Keratinocyte (primary cell): Measurements from ENCODE around the gene MSANTD3. TPM values are rescaled to one million over a fixed set of nuclear protein-coding genes. Genes with fewer than 3 reads are reported as not detected.

ENCODE experiments used
- DNase-seq: peaks from one replicate; pipeline ENCODE4 v3.0.0-alpha.2; 2011; ENCODE audit warnings: low read depth, missing footprints, low spot score
- FAIRE-seq: peaks from 2 replicates; lab custom pipeline; 2011; peaks lifted over from hg19 to GRCh38; lab: Jason Lieb, UNC
- H2AFZ ChIP-seq: 2 replicates; pipeline ENCODE4 v1.6.0; 2012; ENCODE audit warnings: low read length, control low read depth, inconsistent platforms; ENCODE audit not compliant: control insufficient read depth
- H3K27ac ChIP-seq: 2 replicates; pipeline ENCODE4 v1.5.1; 2011; ENCODE audit warnings: low read length; ENCODE audit not compliant: control insufficient read depth, insufficient read depth
- H3K27me3 ChIP-seq: 3 replicates; pipeline ENCODE4 v1.6.0; 2011; ENCODE audit warnings: low read length; ENCODE audit not compliant: control insufficient read depth, insufficient read depth; ENCODE audit errors: extremely low read depth
- H3K36me3 ChIP-seq, 2 experiments: 2 replicates in 1 of 2; 3 replicates in 1 of 2; pipeline ENCODE4 v1.5.1; 2011; ENCODE audit warnings: low read length in 2 of 2, mild to moderate bottlenecking in 1 of 2; ENCODE audit not compliant: control insufficient read depth in 2 of 2, insufficient read depth in 2 of 2; ENCODE audit errors: extremely low read depth in 1 of 2
- H3K4me1 ChIP-seq: 3 replicates; pipeline ENCODE4 v1.5.1; 2011; ENCODE audit warnings: low read length; ENCODE audit not compliant: control insufficient read depth, insufficient read depth; ENCODE audit errors: extremely low read depth
- H3K4me2 ChIP-seq: 3 replicates; pipeline ENCODE4 v1.6.0; 2011; ENCODE audit warnings: low read depth, low read length; ENCODE audit not compliant: control insufficient read depth, insufficient read depth; ENCODE audit errors: extremely low read depth
- H3K4me3 ChIP-seq, 3 experiments: fragments of 200-600 bp in 1 of 3; sonication (generic) in 1 of 3; 2 replicates in 2 of 3; 3 replicates in 1 of 3; pipeline ENCODE4 v1.5.1; 2011 to 2016; ENCODE audit warnings: low read length in 3 of 3, mild to moderate bottlenecking in 3 of 3, control low read depth in 2 of 3, inconsistent platforms in 1 of 3, low read depth in 1 of 3, mixed read lengths in 1 of 3, mixed run types in 1 of 3, moderate library complexity in 1 of 3; ENCODE audit not compliant: control insufficient read depth in 2 of 3, insufficient read depth in 2 of 3; ENCODE audit errors: extremely low read depth in 1 of 3
- H3K79me2 ChIP-seq: 2 replicates; pipeline ENCODE4 v1.6.0; 2012; ENCODE audit warnings: low read length; ENCODE audit not compliant: control insufficient read depth, insufficient read depth
- H3K9ac ChIP-seq: 3 replicates; pipeline ENCODE4 v1.6.0; 2011; ENCODE audit warnings: low read length; ENCODE audit not compliant: control insufficient read depth, insufficient read depth; ENCODE audit errors: extremely low read depth
- H3K9me1 ChIP-seq: 3 replicates; pipeline ENCODE4 v1.6.0; 2011; ENCODE audit warnings: low read length; ENCODE audit not compliant: control insufficient read depth, insufficient read depth; ENCODE audit errors: extremely low read depth
- H3K9me3 ChIP-seq: 2 replicates; pipeline ENCODE4 v1.5.1; 2012; ENCODE audit warnings: low read depth, low read length; ENCODE audit not compliant: control insufficient read depth
- H4K20me1 ChIP-seq: 3 replicates; pipeline ENCODE4 v1.6.0; 2011; ENCODE audit warnings: low read length; ENCODE audit not compliant: control insufficient read depth, insufficient read depth; ENCODE audit errors: extremely low read depth
- EZH2 ChIP-seq: IDR thresholded peaks from one replicate; pipeline ENCODE4 v1.6.1; 2012; ENCODE audit warnings: inconsistent platforms, mild to moderate bottlenecking, low read length, moderate library complexity
- dilution Hi-C: fragments of 300-500 bp; cut with MboI; formaldehyde crosslinking; loops from one replicate; pipeline ENCODE4 v1.7.0; 2020; ENCODE audit warnings: low sequenced_read_pairs; ENCODE audit not compliant: extremely low pct_ligation_motif_present
- polyA plus RNA-seq, 5 experiments: library from polyadenylated mRNA; depleted of rRNA in 3 of 5; stranded (reverse) in 3 of 5; stranded (forward) in 1 of 5; unstranded in 1 of 5; fragments of >200 nt; gene quantifications; 1 replicate in 1 of 5; 2 replicates in 3 of 5; 3 replicates in 1 of 5; pipeline versions ENCODE4 v1.2.1 to v1.2.3, GENCODE V29; 2011 to 2012; ENCODE audit warnings: missing spikeins in 2 of 5, low read depth in 1 of 5, low replicate concordance in 1 of 5
- TF ChIP-seq, protein P1 (sequence below), 3 experiments: IDR thresholded peaks in 1 of 3; conservative IDR thresholded peaks in 1 of 3; optimal IDR thresholded peaks in 1 of 3; 2 replicates in 2 of 3; 3 replicates in 1 of 3; pipeline versions ENCODE3 to v1.5.1; 2011; ENCODE audit warnings: low read length in 3 of 3, mild to moderate bottlenecking in 3 of 3, moderate library complexity in 2 of 3, control low read depth in 1 of 3, inconsistent platforms in 1 of 3; ENCODE audit not compliant: insufficient read depth in 2 of 3; ENCODE audit errors: extremely low read depth in 1 of 3

Gene MSANTD3
- polyA plus RNA-seq, 1 donor (not counting 4 experiments of a cell fraction or from before 2014, with no cell fraction given), result 50.7 TPM

DNA sequence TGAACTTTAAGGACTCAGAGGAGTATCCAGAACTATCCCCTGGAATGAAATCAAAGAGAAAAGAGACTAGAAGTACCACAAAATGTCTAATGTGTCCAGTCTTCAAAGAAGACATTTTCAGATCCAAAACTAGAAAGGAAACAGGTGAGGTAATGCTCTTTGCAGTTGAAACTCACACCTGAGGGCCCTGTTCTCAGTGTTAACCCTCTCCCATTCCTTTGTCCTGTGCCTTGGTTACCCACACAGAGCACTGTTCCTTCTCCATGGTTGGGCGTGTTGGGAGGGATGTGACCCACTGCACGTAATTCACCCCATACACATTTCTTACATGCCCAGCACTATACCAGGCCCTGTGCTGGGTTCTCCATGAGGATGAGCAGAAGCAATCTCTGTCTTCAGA lies 21.3 kb downstream of the MSANTD3 start:
- H3K4me2 ChIP-seq, result no peak overlapping the region
- FAIRE-seq (no peak), DNase-seq (no peak)
- no peaks in the 10 kb centered on the region for H3K9me3 ChIP-seq
- H3K36me3 ChIP-seq, result peaks cover 20 to 22% of the 10 kb centered on the region in 2 experiments
- H3K9ac ChIP-seq, result no peak overlapping the region
- no peaks in the 10 kb centered on the region for H3K9me1 ChIP-seq
- H3K27me3 ChIP-seq, result no peaks in the 10 kb centered on the region
- H3K4me3 ChIP-seq, result no peak overlapping the region
- H2AFZ ChIP-seq, result no peak overlapping the region
- H4K20me1 ChIP-seq, result no peaks in the 10 kb centered on the region
- peaks cover 44% of the 10 kb centered on the region for H3K79me2 ChIP-seq
- dilution Hi-C loops, result no loop called here
- H3K4me1 ChIP-seq, result no peaks in the 10 kb centered on the region
- H3K27ac ChIP-seq, result no peak overlapping the region
- no peak for TF ChIP-seq EZH2
- TF ChIP-seq, protein P1, sequence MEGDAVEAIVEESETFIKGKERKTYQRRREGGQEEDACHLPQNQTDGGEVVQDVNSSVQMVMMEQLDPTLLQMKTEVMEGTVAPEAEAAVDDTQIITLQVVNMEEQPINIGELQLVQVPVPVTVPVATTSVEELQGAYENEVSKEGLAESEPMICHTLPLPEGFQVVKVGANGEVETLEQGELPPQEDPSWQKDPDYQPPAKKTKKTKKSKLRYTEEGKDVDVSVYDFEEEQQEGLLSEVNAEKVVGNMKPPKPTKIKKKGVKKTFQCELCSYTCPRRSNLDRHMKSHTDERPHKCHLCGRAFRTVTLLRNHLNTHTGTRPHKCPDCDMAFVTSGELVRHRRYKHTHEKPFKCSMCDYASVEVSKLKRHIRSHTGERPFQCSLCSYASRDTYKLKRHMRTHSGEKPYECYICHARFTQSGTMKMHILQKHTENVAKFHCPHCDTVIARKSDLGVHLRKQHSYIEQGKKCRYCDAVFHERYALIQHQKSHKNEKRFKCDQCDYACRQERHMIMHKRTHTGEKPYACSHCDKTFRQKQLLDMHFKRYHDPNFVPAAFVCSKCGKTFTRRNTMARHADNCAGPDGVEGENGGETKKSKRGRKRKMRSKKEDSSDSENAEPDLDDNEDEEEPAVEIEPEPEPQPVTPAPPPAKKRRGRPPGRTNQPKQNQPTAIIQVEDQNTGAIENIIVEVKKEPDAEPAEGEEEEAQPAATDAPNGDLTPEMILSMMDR (optimal IDR thresholded peaks at IDR 0.05 in 1 of 3, IDR thresholded peaks at IDR 0.05 in 1 of 3, conservative IDR thresholded peaks at IDR 0.05 in 1 of 3; ENCODE audit: extremely low read depth in 1 of 3, insufficient read depth in 2 of 3, low read length in 3 of 3), result no peak

DNA sequence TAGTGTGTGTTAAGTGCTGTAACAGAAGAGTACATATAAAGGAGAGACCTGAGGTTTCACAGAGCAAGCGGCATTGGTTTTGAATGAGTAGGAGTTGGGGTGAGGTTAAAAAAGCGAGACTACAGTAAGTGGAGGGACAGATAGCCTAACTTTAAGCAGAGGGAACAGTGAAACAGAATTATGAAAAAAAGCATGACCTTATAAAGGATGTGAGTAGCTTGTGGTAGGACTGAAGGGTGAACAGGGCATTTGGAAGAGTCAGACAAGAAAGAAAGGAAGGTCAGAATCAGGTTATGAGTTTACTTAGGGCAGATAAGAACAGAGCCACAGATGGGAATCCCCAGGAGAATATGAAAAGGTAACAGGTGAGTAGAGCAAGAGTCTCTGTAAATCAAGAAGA lies 22.5 kb downstream of the MSANTD3 start:
- H3K9me3 ChIP-seq, result no peaks in the 10 kb centered on the region
- peaks cover 17 to 22% of the 10 kb centered on the region in 2 experiments for H3K36me3 ChIP-seq
- H3K4me2 ChIP-seq, result no peak overlapping the region
- DNase-seq (no peak), FAIRE-seq (no peak)
- H2AFZ ChIP-seq, result no peak overlapping the region
- H3K4me3 ChIP-seq, result no peak overlapping the region
- H3K9ac ChIP-seq, result no peak overlapping the region
- no peak overlapping the region for H3K27ac ChIP-seq
- H3K9me1 ChIP-seq, result no peaks in the 10 kb centered on the region
- peaks cover 34% of the 10 kb centered on the region for H3K79me2 ChIP-seq
- H3K4me1 ChIP-seq, result no peaks in the 10 kb centered on the region
- H4K20me1 ChIP-seq, result no peaks in the 10 kb centered on the region
- H3K27me3 ChIP-seq, result no peaks in the 10 kb centered on the region
- dilution Hi-C loops, result no loop called here
- TF ChIP-seq EZH2, result no peak
- TF ChIP-seq, protein P1 (optimal IDR thresholded peaks at IDR 0.05 in 1 of 3, IDR thresholded peaks at IDR 0.05 in 1 of 3, conservative IDR thresholded peaks at IDR 0.05 in 1 of 3; ENCODE audit: extremely low read depth in 1 of 3, insufficient read depth in 2 of 3, low read length in 3 of 3), result no peak
